GM11168 (cell line): Measurements from ENCODE around the gene CYP26C1.
"Not testable (repeated sequence)": the region's sequence is repeated elsewhere in the genome, so short reads cannot be mapped to it uniquely, and the experiment has no call there.

Experiments used
- in situ Hi-C: fragments of 300-500 bp; cut with MboI; formaldehyde crosslinking; loops from one replicate; pipeline ENCODE4 v1.12.0; 2022; ENCODE audit warnings: low sequenced_read_pairs; ENCODE audit not compliant: unreplicated experiment

The CYP26C1 gene

DNA sequence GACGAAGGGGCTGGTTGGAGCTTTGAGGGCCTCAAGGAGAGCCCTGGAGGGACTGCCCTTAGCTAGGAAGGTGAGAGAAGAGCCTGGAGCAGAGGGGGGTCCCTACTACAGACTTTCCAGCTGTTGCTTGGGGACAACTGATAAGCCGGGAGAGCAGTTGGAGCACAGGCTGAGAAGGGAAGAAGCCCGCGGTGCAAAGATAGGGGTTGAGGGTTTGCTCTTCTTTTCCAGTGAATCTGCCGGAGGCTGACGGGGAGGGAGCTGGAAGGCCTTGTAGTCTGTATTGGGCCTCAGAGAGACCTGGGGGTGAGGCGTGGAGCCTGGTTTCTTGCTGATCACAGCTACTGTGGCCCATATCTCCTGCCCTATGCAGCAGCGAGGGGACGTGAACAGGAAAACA is 36.8 kb downstream of the CYP26C1 start:
- in situ Hi-C loops: loop anchor here (25.0 kb wide), 1 partner anchor 390 kb away; the partner anchor contains the start of genes CEP55 and MYOF

DNA sequence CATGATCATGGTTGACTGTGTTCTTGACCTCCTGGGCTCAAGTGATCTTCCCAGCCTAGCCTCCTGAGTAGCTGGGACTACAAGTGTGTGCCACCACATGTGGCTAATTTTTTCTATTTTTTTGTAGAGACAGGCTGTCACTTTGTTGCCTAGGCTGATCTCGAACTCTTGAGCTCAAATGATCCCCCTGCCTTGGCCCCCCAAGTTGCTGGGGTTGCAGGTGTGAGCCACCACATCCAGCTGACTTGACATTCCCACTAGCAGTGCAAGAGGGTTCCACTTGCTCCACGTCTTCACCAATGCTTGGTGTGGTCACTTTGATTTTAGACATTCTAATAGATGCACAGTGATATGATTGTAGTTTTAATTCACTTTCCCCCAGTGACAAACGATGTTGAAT is 38.2 kb downstream of the CYP26C1 start:
- in situ Hi-C loops: loop anchor here (25.0 kb wide), 1 partner anchor 388 kb away; the partner anchor contains the start of genes CEP55 and MYOF

DNA sequence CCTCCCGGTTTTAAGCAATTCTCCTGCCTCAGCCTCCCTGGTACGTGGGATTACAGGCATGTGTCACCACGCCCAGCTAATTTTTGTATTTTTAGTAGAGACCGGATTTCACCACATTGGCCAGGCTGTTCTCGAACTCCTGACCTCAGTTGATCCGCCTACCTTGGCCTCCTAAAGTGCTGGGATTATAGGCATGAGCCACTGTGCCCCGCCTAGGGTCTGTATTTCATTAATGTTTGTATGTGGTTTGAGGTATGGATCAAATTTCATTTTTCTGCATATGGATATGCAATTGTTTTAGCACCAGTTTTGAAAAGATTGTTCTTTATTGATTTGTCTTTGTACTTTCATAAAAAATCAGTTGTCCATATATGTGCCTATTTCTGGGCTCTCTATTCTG is 39.1 kb downstream of the CYP26C1 start:
- in situ Hi-C loops: loop anchor here (25.0 kb wide), 1 partner anchor 388 kb away; the partner anchor contains the start of genes CEP55 and MYOF

DNA sequence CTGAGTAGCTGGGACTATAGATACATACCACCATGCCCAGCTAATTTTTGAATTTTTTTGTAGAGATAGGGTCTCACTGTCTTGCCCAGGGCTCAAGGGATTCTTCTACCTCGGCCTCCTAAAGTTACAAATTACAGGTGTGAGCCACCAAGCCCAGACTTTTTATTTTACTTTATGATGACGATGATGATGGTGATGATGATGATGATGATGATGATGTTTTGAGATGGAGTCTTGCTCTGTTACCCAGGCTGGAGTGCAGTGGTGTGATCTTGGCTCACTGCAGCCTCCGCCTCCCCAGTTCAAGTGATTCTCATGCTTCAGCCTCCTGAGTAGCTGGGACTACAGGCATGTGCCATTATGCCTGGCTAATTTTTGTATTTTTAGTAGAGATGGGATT is 40.5 kb downstream of the CYP26C1 start:
- in situ Hi-C loops: not testable (repeated sequence)

DNA sequence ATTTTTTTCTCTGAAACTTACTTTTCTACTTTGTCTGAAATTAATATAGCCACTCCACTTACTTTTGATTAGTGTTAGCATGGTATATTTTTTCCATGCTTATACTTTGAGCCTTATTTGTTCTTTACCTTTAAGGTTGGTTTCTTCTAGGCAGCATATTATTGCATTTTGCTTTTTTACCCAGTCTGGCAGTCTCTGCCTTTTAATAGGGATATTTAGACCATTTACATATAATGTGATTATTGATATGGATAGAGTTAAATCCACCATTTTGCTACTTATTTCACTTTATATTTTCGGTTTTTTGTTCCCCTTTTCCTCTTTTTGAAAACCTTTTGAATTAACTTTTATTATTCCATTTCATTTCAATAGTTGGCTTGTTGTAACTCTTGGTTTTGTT is 43.4 kb downstream of the CYP26C1 start:
- in situ Hi-C loops: no loop called here

DNA sequence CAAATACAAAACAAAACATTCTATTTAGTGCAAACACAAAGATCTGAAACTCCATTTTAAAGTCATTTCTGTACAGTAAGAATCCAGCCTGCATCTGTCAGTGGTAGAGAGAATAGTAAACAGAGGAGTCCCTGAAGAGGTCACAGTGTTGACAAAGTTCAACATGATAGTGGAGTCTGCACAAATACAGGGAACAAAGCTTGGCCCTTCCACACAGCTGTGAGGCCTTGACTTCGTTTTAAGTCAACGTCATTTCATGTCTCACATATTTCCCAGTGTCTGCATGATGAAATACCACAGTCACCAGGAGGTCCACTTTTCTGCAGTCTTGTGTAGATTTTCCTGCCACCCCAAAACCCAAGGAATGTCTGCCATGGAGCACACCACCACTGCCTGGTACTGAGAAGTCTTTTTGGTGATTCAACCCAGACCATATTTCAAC is 46.1 kb downstream of the CYP26C1 start:
- in situ Hi-C loops: no loop called here

DNA sequence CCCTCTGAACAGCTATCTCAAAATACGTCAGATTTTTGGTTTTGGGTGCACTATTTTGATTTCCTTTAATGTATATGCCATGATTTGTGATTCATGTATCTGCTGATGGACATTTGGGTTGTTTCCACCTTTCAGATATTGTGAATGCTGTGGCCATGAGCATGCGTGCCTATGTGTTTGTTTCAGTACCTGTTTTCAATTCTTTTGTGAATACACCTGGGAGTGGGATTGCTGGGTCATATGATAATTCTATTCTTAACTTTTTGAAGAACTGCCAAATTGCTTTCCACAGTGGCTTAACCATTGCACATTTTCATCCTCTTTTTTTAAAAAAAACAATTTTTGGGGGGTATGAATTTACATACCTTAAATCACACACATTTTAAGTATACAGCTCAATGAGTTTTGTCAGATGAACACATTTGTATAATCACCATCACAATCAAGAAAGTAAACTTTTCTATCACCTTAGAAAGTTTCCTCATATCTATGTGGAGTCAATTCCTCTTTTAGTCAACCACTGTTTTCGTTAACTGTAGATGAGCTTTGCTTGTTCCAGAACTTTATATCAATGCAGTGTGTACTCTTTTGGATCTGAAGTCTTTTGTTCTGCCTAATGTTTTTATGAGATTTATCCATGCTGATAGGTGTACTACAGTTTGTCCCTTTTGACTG is 50.0 kb downstream of the CYP26C1 start:
- in situ Hi-C loops: loop anchor here (10.0 kb wide), 1 partner anchor 184 kb away; no protein-coding TSS in a partner anchor

DNA sequence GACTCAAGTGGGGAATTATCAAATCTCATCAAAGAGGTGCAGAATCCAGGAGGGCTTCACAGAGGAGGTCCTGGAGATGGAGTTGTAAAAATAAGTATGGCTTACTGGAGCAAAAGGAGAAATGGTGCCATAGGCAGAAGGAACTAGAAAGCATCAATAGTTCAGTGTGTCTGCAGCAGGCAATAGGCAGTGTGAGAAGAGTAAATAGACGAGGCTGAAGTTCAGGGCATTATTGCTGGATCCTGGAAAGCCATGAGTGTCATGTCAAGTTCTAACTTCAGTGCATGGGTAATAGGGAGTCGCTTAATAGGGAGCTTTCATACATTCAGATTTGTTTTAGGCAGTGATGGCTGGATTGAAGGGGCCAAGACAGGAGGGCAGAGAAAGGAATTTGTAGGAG is 52.4 kb downstream of the CYP26C1 start:
- in situ Hi-C loops: loop anchor here (10.0 kb wide), 1 partner anchor 182 kb away; no protein-coding TSS in a partner anchor

DNA sequence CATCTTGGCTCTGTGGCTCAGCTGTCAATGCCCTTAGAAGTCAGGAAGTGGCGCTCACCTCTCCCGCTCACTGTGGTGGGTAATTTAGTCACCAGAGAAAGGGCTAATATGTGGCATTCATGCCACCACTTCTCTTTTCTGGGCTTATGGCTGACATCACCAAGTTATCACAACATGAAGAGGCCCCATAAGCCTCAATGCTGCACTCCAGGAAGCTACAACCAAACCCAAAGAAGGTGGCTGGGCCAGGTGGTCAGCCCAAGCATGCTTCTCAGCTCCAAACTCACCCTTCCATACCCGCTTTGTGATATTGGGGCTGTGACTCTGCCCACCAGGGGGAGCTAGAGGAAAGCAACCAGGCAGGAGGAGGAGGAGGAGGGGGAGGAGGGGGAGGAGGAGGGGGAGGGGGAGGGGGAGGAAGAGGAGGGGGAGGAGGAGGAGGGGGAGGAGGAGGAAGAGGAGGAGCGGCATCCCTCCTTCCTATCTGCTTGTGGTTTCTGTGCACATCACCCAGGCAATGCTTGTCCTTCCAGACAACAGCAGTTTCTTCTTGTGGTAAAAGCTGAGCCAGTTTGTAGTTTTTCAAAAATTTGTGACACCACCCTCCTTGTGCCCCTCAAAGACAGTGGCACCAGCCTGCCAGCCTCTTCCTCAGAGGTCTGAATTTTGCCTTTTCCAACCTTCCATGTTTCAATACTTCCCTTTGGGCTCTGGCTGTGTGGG is 55.2 kb downstream of the CYP26C1 start:
- in situ Hi-C loops: loop anchor here (10.0 kb wide), 1 partner anchor 179 kb away; no protein-coding TSS in a partner anchor
